Stimulated activated CD4-positive, alpha-beta T cell treated with anti-CD3 and anti-CD28 coated beads, Interleukin-15, amount 100 ng/mL, for 48 hours (primary cell): Measurements from ENCODE around the gene MGAT5.

Source experiments
- DNase-seq, 2 donors: peaks; one replicate each; pipeline ENCODE4 v3.0.0-alpha.2; 2020; ENCODE audit warnings: low read depth in 2 of 2

MGAT5 gene

GRCh38 chr2:134362740-134363139 is 108.9 kb downstream of the MGAT5 start:
- no peak for DNase-seq

- DNase-seq = no peak
These were observed 111.5 kb downstream of the MGAT5 start for GRCh38 chr2:134365356-134365755.

GRCh38 chr2:134366359-134366758 is 112.5 kb downstream of the MGAT5 start:
- DNase-seq = no peak

GRCh38 chr2:134367213-134367612 is 113.3 kb downstream of the MGAT5 start:
- DNase-seq = no peak

GRCh38 chr2:134368009-134368817 is 114.3 kb downstream of the MGAT5 start:
- no peak for DNase-seq

GRCh38 chr2:134369220-134369902 is 115.5 kb downstream of the MGAT5 start:
- no peak for DNase-seq

GRCh38 chr2:134370655-134371445 is 117.0 kb downstream of the MGAT5 start:
- no peak for DNase-seq

GRCh38 chr2:134372141-134372540 is 118.3 kb downstream of the MGAT5 start:
- DNase-seq = no peak

- DNase-seq = no peak
These were observed 118.8 kb downstream of the MGAT5 start for GRCh38 chr2:134372611-134373131.

GRCh38 chr2:134375935-134376334 is 122.1 kb downstream of the MGAT5 start:
- no peak for DNase-seq

- DNase-seq = no peak
These were observed 123.9 kb downstream of the MGAT5 start for GRCh38 chr2:134377730-134378129.

GRCh38 chr2:134379293-134379692 is 125.4 kb downstream of the MGAT5 start:
- DNase-seq = no peak

GRCh38 chr2:134379722-134380121 is 125.8 kb downstream of the MGAT5 start:
- no peak for DNase-seq

- no peak for DNase-seq
These were observed 127.3 kb downstream of the MGAT5 start for GRCh38 chr2:134381141-134381540.

- DNase-seq = no peak
These were observed 130.3 kb downstream of the MGAT5 start for GRCh38 chr2:134384131-134384530.

GRCh38 chr2:134385195-134385594 is 131.3 kb downstream of the MGAT5 start:
- DNase-seq = no peak

GRCh38 chr2:134386310-134386709 is 132.4 kb downstream of the MGAT5 start:
- DNase-seq = no peak

- DNase-seq = no peak
These were observed 135.5 kb downstream of the MGAT5 start for GRCh38 chr2:134389381-134389780.

GRCh38 chr2:134391751-134392160 is 137.9 kb downstream of the MGAT5 start:
- DNase-seq = no peak

GRCh38 chr2:134392442-134393074 is 138.7 kb downstream of the MGAT5 start:
- no peak for DNase-seq

- DNase-seq = no peak
These were observed 139.2 kb downstream of the MGAT5 start for GRCh38 chr2:134393075-134393461.

- no peak for DNase-seq
These were observed 141.9 kb downstream of the MGAT5 start for GRCh38 chr2:134395779-134396178.
